HG02642 (cell line): Measurements from ENCODE around the gene CLCN5.

Source experiments
- ATAC-seq: cut with Tn5 transposase; IDR thresholded peaks from one replicate; pipeline ENCODE4 v1.9.1; 2021; ENCODE audit warnings: mild to moderate bottlenecking; ENCODE audit not compliant: unreplicated experiment, poor library complexity

The CLCN5 gene

DNA sequence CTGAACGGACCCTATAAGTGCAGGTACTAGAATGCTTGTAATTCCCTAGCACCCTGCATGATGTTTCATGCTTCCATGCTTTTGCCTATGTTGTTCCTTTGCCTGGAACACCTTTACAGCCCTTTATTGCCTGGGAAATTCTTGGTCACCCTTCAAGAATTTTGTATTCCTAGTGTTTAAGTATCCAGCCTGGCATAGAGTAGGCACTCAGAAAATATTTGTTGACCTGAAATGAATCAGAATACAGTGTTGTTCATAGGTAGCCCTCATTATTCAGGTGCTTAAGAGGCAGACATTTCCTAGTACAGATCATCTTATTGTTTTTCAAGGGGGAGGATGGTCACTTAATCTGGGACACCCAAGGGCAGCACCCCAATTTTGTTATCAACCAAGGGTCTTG lies 203.1 kb downstream of the CLCN5 start:
- no peak for ATAC-seq

DNA sequence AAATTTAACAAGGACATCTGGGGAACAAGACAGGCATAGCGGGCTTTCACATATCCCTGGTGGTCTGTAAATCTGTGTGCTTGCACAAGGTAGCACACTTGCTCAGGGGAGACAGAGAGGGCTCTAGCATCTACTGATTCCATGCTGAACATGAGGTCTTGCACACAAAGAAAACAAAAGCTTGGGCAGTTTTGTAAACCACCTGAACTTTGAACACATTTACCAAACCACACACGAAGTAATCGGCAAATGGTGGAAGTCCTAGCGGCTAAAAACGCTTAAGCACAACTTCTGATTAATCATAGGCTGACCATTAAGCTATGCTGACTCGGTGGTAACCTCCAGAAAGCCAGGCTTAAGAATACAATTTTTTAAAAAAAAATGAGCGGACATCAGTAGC lies 225.6 kb downstream of the CLCN5 start:
- no peak for ATAC-seq
